HG02973 (cell line): ENCODE results near the gene AKNAD1.
"Not testable (repeated sequence)": the region's sequence is repeated elsewhere in the genome, so short reads cannot be mapped to it uniquely, and the experiment has no call there.

Experiments used
- ATAC-seq: cut with Tn5 transposase; IDR thresholded peaks from one replicate; pipeline ENCODE4 v1.9.1; 2021; ENCODE audit warnings: moderate library complexity; ENCODE audit not compliant: unreplicated experiment

Gene AKNAD1

DNA sequence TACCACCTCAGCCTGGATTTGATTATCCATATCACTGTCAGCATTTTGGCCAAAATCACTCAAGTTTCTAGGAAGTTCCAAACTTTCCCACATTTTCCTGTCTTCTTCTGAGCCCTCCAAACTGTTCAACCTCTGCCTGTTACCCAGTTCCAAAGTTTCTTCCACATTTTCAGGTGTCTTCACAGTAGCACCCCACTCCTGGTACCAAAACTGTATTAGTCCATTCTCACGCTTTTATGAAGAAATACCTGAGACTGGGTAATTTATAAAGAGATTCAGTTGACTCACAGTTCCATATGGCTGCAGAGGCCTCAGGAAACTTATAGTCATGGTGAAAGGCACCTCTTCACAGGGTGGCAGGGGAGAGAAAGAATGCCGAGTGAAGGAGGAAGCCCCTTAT lies 71.0 kb downstream of the AKNAD1 start:
- no peak for ATAC-seq

DNA sequence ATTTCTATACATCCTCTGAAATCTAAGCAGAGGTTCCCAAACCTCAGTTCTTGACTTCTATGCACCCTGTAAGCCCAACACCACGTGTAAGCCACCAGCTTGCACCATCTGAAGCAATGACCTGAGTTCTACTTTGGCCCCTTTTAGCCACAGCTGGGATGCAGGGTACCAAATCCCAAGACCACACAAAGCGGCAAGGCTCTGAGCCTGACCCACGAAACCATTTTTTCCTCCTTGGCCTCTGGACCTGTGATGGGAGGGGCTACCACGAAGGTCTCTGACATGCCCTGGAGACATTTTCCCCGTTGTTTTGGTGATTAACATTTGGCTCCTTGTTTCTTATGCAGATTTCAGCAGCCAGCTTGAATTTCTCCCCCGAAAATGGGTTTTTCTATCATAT lies 71.6 kb downstream of the AKNAD1 start:
- no peak for ATAC-seq

DNA sequence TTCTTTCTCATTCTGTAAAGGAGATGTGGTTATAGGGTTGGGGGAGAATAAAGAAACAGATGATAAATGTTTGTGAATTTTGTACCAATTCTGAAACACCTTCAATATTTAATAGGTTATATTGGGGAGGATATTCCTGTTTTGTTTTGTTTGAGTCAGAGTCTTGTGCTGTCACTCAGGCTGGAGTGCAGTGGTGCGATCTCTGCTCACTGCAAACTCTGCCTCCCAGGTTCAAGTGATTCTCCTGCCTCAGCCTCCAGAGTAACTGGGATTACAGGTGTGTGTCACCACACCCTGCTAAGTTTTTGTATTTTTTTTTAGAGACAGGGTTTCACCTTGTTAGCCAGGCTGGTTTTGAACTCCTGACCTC lies 75.3 kb downstream of the AKNAD1 start:
- not testable (repeated sequence) for ATAC-seq

DNA sequence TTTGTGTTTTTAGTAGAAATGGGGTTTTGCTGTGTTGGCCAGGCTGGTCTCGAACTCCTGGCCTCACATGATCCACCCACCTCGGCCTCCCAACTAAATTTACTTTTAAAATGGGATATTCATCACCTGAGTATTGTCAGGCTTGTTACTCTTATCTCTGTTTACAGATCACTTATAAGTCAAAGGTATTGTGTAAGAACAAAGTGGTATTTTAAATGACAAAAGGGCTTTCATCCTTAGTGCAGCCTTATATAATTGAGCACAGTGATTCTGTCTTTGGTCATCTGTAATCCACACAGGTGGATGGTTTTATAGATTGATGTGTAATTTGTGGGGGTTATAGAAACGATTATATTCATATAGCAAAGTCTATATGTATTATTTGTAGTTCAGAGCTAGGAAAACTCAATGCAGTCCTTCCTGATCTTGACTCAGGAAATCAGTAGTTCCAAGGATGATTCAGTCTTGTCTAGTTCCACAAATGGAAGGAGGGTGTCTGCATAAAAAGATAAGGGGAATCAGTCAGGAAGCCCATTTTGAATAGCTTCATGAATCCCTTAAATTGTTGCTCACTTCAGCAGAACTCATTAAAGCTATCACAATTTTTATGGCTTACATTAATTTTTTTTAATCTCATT lies 75.8 kb downstream of the AKNAD1 start:
- no peak for ATAC-seq

DNA sequence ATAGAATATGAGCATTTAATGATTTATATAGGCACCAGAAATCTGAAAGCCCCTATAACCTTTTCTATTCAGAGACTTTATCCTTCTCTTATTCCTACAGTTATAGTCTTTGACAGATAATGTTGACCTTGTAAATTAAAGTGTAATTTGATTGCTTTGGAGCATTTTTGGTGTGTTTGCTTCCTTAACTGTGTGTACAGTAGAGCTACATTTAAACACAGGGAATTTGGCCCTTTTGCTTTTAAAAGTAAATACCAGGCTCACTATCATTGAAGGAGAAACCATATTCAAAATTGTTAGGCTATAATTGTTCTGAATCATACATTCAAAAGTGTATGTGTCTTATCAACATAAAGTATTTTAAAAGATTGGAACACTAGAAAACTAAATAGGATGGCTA lies 77.4 kb downstream of the AKNAD1 start:
- ATAC-seq, result no peak

DNA sequence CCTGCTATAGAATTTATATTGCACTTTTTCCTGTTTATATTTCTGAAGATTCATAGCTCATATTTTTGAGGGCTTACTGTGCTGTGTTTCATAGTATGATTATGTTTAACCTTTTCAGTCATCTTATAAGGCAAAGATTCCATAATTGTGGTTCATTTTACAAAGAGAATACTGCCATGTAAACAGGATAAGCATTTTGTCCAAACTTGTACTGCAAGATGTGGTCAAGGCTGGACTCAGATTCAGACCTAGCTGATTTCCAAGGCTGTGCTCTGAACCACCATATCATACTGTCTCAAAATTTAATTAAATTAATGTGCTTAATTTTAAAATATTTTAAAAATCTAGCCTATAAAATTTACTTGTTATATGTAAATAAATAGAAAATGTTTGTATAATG lies 79.1 kb downstream of the AKNAD1 start:
- ATAC-seq, result no peak

DNA sequence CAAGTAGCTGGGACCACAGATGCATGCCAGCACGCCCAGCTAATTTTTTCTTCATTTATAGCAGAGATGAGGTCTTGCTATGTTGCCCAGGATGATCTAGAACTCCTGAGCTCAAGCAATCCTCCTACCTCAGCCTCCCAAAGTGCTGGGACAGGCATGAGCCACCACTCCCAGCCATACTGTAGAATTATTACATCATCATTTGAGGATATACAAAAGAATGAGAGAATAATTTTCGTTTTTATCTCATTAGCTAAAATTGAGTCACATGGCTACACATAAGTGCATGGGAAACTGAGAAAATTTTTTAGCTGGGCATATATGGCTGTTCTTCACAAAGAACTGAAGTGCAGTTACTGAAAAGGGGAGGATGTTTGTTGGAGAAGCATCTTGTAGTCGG lies 89.2 kb downstream of the AKNAD1 start:
- no peak for ATAC-seq

DNA sequence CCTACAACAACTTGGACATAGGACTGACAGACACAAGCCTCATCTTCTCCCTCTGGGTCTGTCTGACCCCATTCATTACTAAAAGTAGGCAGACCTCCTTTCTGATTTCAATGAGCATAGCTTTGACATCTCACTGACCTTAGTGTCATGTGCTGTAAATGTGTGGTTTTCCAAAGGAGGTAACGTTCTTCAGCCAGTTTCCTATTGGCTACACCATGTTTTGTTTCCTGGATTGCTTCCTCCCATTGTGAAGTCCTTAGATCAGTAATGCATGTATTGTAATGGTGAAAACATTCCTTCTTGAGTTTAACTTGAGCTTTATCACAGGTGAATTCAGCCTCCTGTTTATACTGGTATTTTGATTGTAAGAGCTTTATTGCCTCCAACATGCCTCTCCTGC lies 89.8 kb downstream of the AKNAD1 start:
- ATAC-seq, result no peak
